RKO (cell line): ENCODE measurements around the gene SYDE2.
"Not testable (repeated sequence)": the region's sequence is repeated elsewhere in the genome, so short reads cannot be mapped to it uniquely, and the experiment has no call there.

Source experiments
- DNase-seq: peaks from one replicate; pipeline ENCODE4 v3.0.0-alpha.2; 2016; ENCODE audit warnings: low spot score

SYDE2 gene

GRCh38 chr1:85219853-85220610, 19.2 kb upstream of the SYDE2 start:
- no peak for DNase-seq

GRCh38 chr1:85216697-85217096, 15.9 kb upstream of the SYDE2 start:
- DNase-seq = no peak

- no peak for DNase-seq
These were observed 13.8 kb upstream of the SYDE2 start for GRCh38 chr1:85214654-85215053.

- DNase-seq = no peak
These were observed 7.7 kb upstream of the SYDE2 start for GRCh38 chr1:85208488-85208887.

- no peak for DNase-seq
These were observed 2.9 kb upstream of the SYDE2 start for GRCh38 chr1:85203573-85204171.

GRCh38 chr1:85202864-85203255, 2.0 kb upstream of the SYDE2 start:
- no peak for DNase-seq

GRCh38 chr1:85202092-85202863, 1.5 kb upstream of the SYDE2 start:
- no peak for DNase-seq

- peak; percentile 72 for DNase-seq
These were observed 700 bp upstream of the SYDE2 start for GRCh38 chr1:85201340-85202091.

GRCh38 chr1:85199667-85200462, 951 bp downstream of the SYDE2 start:
- peak; percentile 48 for DNase-seq

- peak; percentile 49 for DNase-seq
These were observed 2.0 kb downstream of the SYDE2 start for GRCh38 chr1:85198864-85199263.

- DNase-seq = peak; percentile 8
These were observed 4.5 kb downstream of the SYDE2 start for GRCh38 chr1:85196358-85196757.

- no peak for DNase-seq
These were observed 5.1 kb downstream of the SYDE2 start for GRCh38 chr1:85195703-85196102.

- not testable (repeated sequence) for DNase-seq
These were observed 8.7 kb downstream of the SYDE2 start for GRCh38 chr1:85192129-85192528.

GRCh38 chr1:85189120-85189519, 11.7 kb downstream of the SYDE2 start:
- DNase-seq = no peak

- DNase-seq = no peak
These were observed 12.3 kb downstream of the SYDE2 start for GRCh38 chr1:85188530-85188929.

- not testable (repeated sequence) for DNase-seq
These were observed 13.8 kb downstream of the SYDE2 start for GRCh38 chr1:85187021-85187420.

- DNase-seq = no peak
These were observed 16.6 kb downstream of the SYDE2 start for GRCh38 chr1:85184245-85184644.

- no peak for DNase-seq
These were observed 18.1 kb downstream of the SYDE2 start for GRCh38 chr1:85182700-85183099.

- no peak for DNase-seq
These were observed 19.9 kb downstream of the SYDE2 start for GRCh38 chr1:85180869-85181268.

- DNase-seq = no peak
These were observed 21.3 kb downstream of the SYDE2 start for GRCh38 chr1:85179522-85179921.

- DNase-seq = no peak
These were observed 22.4 kb downstream of the SYDE2 start for GRCh38 chr1:85178396-85178795.
